ENCODE measurements around the gene PTH. TPM values are rescaled to one million over a fixed set of nuclear protein-coding genes. Genes with fewer than 3 reads are reported as not detected.

The PTH gene
- total RNA-seq, 4 donors from 2014 or later, result not detected

GRCh38 chr11:13480198-13480597 is 15.6 kb downstream of the PTH start:
- TF ChIP-seq POLR2A (IDR thresholded peaks at IDR 0.05) (no peak), CTCF (IDR thresholded peaks at IDR 0.05 in 4 of 5, conservative IDR thresholded peaks at IDR 0.05 in 1 of 5) (no peak)
- H3K27ac ChIP-seq, result no peak overlapping the region
- no peak for DNase-seq
- H3K4me3 ChIP-seq, result no peak overlapping the region
- H3K27me3 ChIP-seq, result no peaks in the 10 kb centered on the region
- H3K4me1 ChIP-seq, result no peaks in the 10 kb centered on the region
- intact Hi-C loops (cut with DNase I; ENCODE audit: low total_unique reads), result no loop called here
- no peaks in the 10 kb centered on the region for H3K36me3 ChIP-seq
- no peak for ATAC-seq
- H3K9me3 ChIP-seq, result no peaks in the 10 kb centered on the region
- in situ Hi-C loops (cut with MboI; ENCODE audit: low sequenced_read_pairs in 4 of 4), result no loop called here

GRCh38 chr11:13479688-13480087 is 16.1 kb downstream of the PTH start:
- Histone ChIP-seq H3K4me1 (no peaks in the 10 kb centered on the region), H3K27me3 (no peaks in the 10 kb centered on the region), H3K27ac (no peak overlapping the region), H3K9me3 (no peaks in the 10 kb centered on the region), H3K36me3 (no peaks in the 10 kb centered on the region), H3K4me3 (no peak overlapping the region)
- DNase-seq (no peak), ATAC-seq (no peak)
- TF ChIP-seq POLR2A (IDR thresholded peaks at IDR 0.05), result no peak
- no peak for TF ChIP-seq CTCF (IDR thresholded peaks at IDR 0.05 in 4 of 5, conservative IDR thresholded peaks at IDR 0.05 in 1 of 5)
- intact Hi-C loops (cut with DNase I; ENCODE audit: low total_unique reads), result no loop called here
- in situ Hi-C loops (cut with MboI; ENCODE audit: low sequenced_read_pairs in 4 of 4), result no loop called here

GRCh38 chr11:13475091-13475490 is 20.7 kb downstream of the PTH start:
- TF ChIP-seq CTCF (IDR thresholded peaks at IDR 0.05 in 4 of 5, conservative IDR thresholded peaks at IDR 0.05 in 1 of 5) (no peak), POLR2A (IDR thresholded peaks at IDR 0.05) (no peak)
- no peak for ATAC-seq
- DNase-seq, result no peak
- in situ Hi-C loops (cut with MboI; ENCODE audit: low sequenced_read_pairs in 4 of 4), result no loop called here
- Histone ChIP-seq H3K27ac (no peak overlapping the region), H3K4me3 (no peak overlapping the region), H3K4me1 (no peaks in the 10 kb centered on the region), H3K27me3 (no peaks in the 10 kb centered on the region), H3K9me3 (no peaks in the 10 kb centered on the region), H3K36me3 (no peaks in the 10 kb centered on the region)
- intact Hi-C loops (cut with DNase I; ENCODE audit: low total_unique reads), result no loop called here

- no peak for ATAC-seq
- no peak for TF ChIP-seq POLR2A (IDR thresholded peaks at IDR 0.05)
- no peak for TF ChIP-seq CTCF (IDR thresholded peaks at IDR 0.05 in 4 of 5, conservative IDR thresholded peaks at IDR 0.05 in 1 of 5)
- intact Hi-C loops (cut with DNase I; ENCODE audit: low total_unique reads), result no loop called here
These were observed 22.6 kb downstream of the PTH start for GRCh38 chr11:13473013-13473722.

GRCh38 chr11:13468750-13469149 is 27.0 kb downstream of the PTH start:
- peaks cover 0 to 5% (median 0%) of the 10 kb centered on the region in 3 donors for H3K27me3 ChIP-seq
- ATAC-seq, result no peak
- H3K4me1 ChIP-seq, result peaks cover 2 to 3% of the 10 kb centered on the region in 2 donors
- TF ChIP-seq POLR2A (IDR thresholded peaks at IDR 0.05) (no peak), CTCF (IDR thresholded peaks at IDR 0.05 in 4 of 5, conservative IDR thresholded peaks at IDR 0.05 in 1 of 5) (no peak)
- in situ Hi-C loops (cut with MboI; ENCODE audit: low sequenced_read_pairs in 4 of 4), result no loop called here
- H3K9me3 ChIP-seq, result no peaks in the 10 kb centered on the region
- H3K27ac ChIP-seq, result no peak overlapping the region
- no peak overlapping the region for H3K4me3 ChIP-seq
- DNase-seq, result no peak
- intact Hi-C loops (cut with DNase I; ENCODE audit: low total_unique reads), result no loop called here
- H3K36me3 ChIP-seq, result no peaks in the 10 kb centered on the region

More at GRCh38 chr11:13473013-13473722, 22.6 kb downstream of the PTH start:
- Histone ChIP-seq H3K9me3 (no peaks in the 10 kb centered on the region), H3K4me3 (no peak overlapping the region), H3K27ac (no peak overlapping the region), H3K27me3 (peaks cover 0 to 5% (median 0%) of the 10 kb centered on the region in 3 donors), H3K36me3 (no peaks in the 10 kb centered on the region), H3K4me1 (no peaks in the 10 kb centered on the region)
- DNase-seq, result no peak
- in situ Hi-C loops (cut with MboI; ENCODE audit: low sequenced_read_pairs in 4 of 4), result no loop called here
